OCI-LY3 (cell line): Measurements from ENCODE around the gene SLC6A13.

Experiments
- CTCF ChIP-seq: fragments of 200-600, 300-600 bp; sonication (generic); IDR thresholded peaks from 2 replicates; pipeline ENCODE4 v1.5.1; 2014; ENCODE audit warnings: antibody characterized with exemption, low read length, low read depth
- EZH2phosphoT487 ChIP-seq: fragments of 200-600 bp; shearing (Covaris generic); IDR thresholded peaks from 2 replicates; pipeline ENCODE4 v1.6.1; 2018; ENCODE audit warnings: antibody characterized with exemption, mixed run types, low read depth

GRCh38 chr12:211142-211465, 51.5 kb downstream of the SLC6A13 start:
- TF ChIP-seq CTCF (no peak), EZH2phosphoT487 (no peak)
